ENCODE data around the gene FAM78A. TPM values are rescaled to one million over a fixed set of nuclear protein-coding genes. Genes with fewer than 3 reads are reported as not detected.

FAM78A gene
- total RNA-seq, 1 donor from 2014 or later, result 69.1 TPM

DNA sequence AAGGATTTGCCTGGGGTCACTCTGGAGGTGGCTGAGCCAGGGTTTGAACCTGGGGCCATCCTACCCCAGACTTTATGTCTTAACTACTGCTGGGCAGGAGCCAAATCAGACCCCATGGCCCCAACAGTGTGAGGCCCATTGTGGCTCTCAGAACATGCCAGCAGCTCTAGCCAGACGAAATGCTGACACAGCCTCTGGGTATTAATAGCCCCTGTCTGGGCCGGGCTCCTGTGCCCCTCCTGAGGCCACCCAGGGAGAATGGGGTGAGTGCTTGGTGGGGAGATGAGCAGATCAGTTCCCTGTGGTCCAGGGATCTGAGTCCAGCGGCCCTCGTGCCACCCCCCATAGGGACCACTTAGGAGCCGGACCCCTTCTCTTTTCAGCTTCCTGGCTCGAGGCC lies 11.0 kb upstream of the FAM78A start:
- DNase-seq (no peak), ATAC-seq (no peak)
- intact Hi-C loops (cut with micrococcal nuclease), result no loop called here

- no peak for ATAC-seq
- no peak for DNase-seq
- intact Hi-C loops (cut with micrococcal nuclease), result no loop called here
Observed at GRCh38 chr9:131284856-131285255, 8.5 kb upstream of the FAM78A start.

- peak; percentile 78 for DNase-seq
- ATAC-seq, result peak; percentile 57
- intact Hi-C loops (cut with micrococcal nuclease), result no loop called here
Observed at GRCh38 chr9:131282688-131283422, 6.5 kb upstream of the FAM78A start.

DNA sequence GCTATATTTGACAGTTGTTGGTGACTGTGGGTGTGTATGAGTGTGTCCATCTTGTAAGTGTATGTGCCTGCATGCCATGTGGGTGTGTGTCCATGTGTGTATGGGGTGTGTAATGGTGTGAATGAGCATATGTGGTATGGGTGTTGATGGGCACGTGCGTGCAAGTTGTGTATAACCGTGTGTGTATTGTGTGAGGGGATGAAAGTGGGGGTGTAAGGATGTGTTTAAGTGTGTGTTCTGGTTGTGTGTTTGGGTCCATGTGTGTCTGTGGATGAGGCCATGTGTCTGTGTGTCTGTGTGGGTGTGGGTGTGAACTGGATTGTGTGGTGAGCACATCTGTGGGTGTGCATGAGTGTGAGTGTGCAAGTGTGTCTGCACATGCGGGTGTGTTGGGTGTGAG lies 5.9 kb upstream of the FAM78A start:
- ATAC-seq (no peak), DNase-seq (no peak)
- intact Hi-C loops (cut with micrococcal nuclease), result no loop called here

GRCh38 chr9:131281119-131281965 lies 5.0 kb upstream of the FAM78A start:
- DNase-seq, result no peak
- intact Hi-C loops (cut with micrococcal nuclease), result no loop called here
- no peak for ATAC-seq

- no peak for ATAC-seq
- intact Hi-C loops (cut with micrococcal nuclease), result no loop called here
- no peak for DNase-seq
Observed at GRCh38 chr9:131280660-131281059, 4.3 kb upstream of the FAM78A start.

DNA sequence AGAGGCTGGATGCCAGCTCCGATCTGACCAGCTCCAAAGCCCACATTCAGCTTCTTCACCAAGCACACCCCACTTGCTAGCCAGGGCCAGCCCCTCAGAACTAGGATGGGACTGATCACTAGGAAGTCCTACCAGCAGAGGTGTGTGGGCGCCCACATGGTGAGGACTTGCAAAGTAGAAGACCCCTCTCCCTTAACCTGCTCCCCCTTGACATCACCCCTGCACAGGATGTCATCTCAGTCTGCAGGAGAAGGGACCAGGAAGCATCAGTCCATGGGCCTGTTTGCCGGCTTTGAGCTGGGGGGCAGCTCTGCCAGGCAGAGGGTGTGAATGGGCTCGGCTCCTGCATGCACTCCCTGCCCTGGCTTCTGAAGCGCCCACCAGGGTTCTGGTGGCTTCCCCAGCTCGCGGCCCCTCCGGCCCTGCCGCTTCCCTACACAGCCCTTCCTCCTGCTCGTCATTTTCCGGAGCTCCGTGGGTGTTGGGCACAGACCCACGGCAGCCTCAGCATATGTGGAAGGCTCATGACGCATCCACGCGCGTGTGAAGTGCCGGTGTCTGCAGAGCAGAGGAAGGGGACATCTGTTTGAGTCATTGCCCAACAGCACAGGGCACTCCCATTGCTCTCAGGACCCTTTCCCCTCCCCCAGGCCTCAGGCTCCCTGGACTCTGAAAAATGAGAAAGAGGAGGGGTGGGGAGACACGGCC lies 3.7 kb upstream of the FAM78A start:
- no peak for ATAC-seq
- intact Hi-C loops (cut with micrococcal nuclease), result no loop called here
- DNase-seq, result no peak

- intact Hi-C loops (cut with micrococcal nuclease), result no loop called here
- peak; percentile 67 for DNase-seq
- peak; percentile 20 for ATAC-seq
Observed at GRCh38 chr9:131279196-131279862, 3.0 kb upstream of the FAM78A start.

DNA sequence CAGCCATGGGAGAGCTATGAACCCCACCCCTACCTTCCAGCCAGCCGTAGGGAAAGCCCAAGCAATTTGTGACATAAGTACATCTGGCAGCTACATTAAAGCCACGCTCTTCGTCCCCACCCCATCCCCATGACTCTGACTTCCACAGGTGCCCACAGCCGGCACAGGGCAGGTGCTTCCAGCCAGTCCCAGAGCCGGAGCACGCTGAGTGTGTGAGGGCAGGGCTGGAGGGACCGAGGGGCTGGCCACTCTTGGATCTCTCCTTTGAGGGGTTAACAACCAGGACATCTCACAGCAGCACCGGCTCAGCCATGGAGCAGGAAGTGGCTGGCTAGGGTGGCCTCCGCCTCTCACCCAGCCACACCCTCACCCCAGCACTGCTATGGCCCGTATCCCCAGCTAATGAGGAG lies 2.4 kb upstream of the FAM78A start:
- ATAC-seq, result no peak
- intact Hi-C loops (cut with micrococcal nuclease), result no loop called here
- DNase-seq, result no peak

DNA sequence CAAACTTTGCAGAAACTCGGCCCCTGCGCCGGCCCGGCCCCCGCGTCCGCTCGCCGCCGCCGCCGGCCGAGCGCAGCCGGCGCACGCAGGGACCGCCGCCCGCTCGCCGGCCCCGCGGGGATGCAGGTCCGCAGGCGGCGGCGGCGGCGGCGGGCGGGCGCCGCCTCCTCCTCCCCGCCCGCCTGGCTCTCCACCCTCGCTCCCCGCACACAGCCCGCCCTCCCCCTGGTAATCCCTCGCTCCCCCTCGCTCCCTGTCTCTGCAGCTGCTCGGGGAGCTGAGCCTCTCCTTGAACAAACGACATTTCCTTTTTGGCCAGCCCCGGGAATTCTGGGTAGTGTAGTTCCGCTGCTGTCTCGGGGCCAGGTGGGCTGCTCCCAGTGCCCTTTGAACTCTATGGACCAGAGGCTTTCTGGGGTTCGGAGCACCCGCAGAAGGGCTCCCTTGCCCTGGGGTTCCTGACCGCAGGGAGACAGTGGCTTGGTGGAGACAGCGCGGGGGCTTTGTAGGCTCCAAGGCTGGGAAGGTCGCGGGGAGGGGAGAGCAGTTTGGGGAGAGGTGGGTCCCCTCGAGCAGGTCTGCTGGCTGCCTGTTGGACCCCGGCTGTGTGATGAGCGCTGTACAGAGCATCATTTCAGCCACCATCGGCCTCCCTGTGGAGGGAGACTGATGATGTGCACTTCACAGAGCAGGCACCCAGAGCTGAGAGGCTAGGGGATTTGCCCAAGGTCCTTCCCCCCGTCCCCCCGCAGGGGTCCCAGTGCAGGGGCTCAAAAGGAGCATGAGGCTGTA lies 1.8 kb upstream of the FAM78A start:
- peak; percentile 90 for DNase-seq
- intact Hi-C loops (cut with micrococcal nuclease), result no loop called here
- ATAC-seq, result peak; percentile 54

DNA sequence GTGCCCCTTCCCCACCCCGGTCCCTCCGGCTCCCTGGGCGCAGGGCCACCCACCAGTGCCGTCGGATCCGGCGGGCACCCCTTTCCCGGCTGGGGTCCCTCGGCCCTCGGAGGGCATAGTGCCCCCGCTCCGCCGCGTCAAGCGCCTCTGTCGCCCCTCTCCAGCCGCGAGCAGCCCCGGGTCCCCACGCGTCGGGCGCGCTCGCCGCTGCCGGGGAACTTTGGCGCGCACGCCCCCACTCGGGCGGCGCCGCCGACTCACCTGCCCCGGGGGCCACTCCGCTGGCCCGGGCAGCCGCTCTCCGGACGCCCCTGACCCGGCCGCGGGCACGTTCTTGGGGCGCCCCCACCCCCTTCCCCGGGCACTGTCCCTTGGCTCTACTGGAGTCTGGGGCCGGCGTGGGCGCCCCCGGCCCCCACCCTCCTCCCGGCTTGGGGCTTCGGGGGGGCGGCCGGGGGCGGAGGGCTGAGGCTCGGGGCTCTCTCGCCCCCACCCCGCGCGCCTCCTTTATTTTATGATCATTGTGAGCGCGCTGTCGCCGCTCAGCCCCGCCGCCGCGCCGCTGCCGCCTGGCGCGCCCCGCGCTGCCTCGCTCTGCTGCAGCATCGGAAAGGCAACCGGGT lies 1.1 kb upstream of the FAM78A start:
- ATAC-seq (peak; percentile 1), DNase-seq (peak; percentile 63)
- intact Hi-C loops (cut with micrococcal nuclease), result no loop called here

DNA sequence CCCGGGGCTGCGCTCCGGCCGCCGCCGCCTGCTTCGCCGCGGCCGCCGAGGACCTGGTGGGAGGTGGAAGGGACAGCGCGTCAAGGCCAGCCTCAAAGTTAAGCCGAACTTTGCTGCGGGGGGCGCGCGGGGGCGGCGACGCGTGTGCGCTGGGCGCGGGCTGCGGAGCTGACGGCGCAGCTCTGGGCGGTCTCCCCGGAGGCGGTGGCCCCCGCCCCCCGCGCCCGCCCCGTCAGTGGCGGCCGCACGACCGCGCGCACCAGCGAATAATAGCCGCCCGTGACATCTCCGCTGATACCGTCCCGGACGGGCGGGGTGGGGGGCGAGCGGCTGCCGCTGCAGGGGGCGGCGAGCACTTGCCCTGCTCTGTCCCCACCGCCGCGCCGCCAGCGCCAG lies 579 bp upstream of the FAM78A start:
- ATAC-seq (peak; percentile 10), DNase-seq (peak; percentile 77)
- intact Hi-C loops (cut with micrococcal nuclease), result no loop called here

- peak; percentile 61 for ATAC-seq
- intact Hi-C loops (cut with micrococcal nuclease), result no loop called here
- peak; percentile 82 for DNase-seq
Observed at GRCh38 chr9:131275332-131276093, 797 bp downstream of the FAM78A start.

GRCh38 chr9:131274674-131275331 lies 1.5 kb downstream of the FAM78A start:
- intact Hi-C loops (cut with micrococcal nuclease), result no loop called here
- DNase-seq, result peak; percentile 78
- ATAC-seq, result peak; percentile 55

- DNase-seq, result peak; percentile 73
- intact Hi-C loops (cut with micrococcal nuclease), result no loop called here
- ATAC-seq, result peak; percentile 4
Observed at GRCh38 chr9:131273856-131274673, 2.2 kb downstream of the FAM78A start.

- intact Hi-C loops (cut with micrococcal nuclease), result no loop called here
- DNase-seq, result peak; percentile 76
- ATAC-seq, result peak; percentile 2
Observed at GRCh38 chr9:131273146-131273855, 3.0 kb downstream of the FAM78A start.

All from left ventricle myocardium superior (tissue), 1 donor.